Heart right ventricle (tissue), 16 donors: Measurements from ENCODE around the gene ADAMTS6. TPM values are rescaled to one million over a fixed set of nuclear protein-coding genes. Genes with fewer than 3 reads are reported as not detected.

Experiments used
- ATAC-seq, 8 donors: fragments of 200-7000 bp; cut with Tn5 transposase; one replicate each; pipeline ENCODE4 v1.9.1; 2020; ENCODE audit warnings: mild to moderate bottlenecking in 8 of 8, moderate library complexity in 8 of 8, moderate number of reproducible peaks in 1 of 8
- DNase-seq, 2 donors: peaks; one replicate each; pipeline ENCODE4 v3.0.0-alpha.2; 2020
- H3K27ac ChIP-seq, 10 donors: fragments of 200-600 bp; sonication (generic) in 2 of 10; one replicate each; pipeline versions ENCODE4 v1.5.0 to v1.8.0; 2020 to 2022; ENCODE audit warnings: mild to moderate bottlenecking in 3 of 10
- H3K27me3 ChIP-seq, 7 donors: fragments of 200-600 bp; one replicate each; pipeline ENCODE4 v1.8.0; 2021 to 2022; ENCODE audit warnings: mild to moderate bottlenecking in 2 of 7
- H3K36me3 ChIP-seq, 9 donors: fragments of 200-600 bp; sonication (generic) in 1 of 9; one replicate each; pipeline versions ENCODE4 v1.5.0 to v1.8.0; 2020 to 2022; ENCODE audit warnings: mild to moderate bottlenecking in 2 of 9
- H3K4me1 ChIP-seq, 9 donors: fragments of 200-600 bp; sonication (generic) in 1 of 9; one replicate each; pipeline versions ENCODE4 v1.5.0 to v1.8.0; 2020 to 2022; ENCODE audit warnings: mild to moderate bottlenecking in 4 of 9
- H3K4me3 ChIP-seq, 10 donors: fragments of 200-600 bp; sonication (generic) in 2 of 10; one replicate each; pipeline versions ENCODE4 v1.5.0 to v1.8.0; 2020 to 2022; ENCODE audit warnings: mild to moderate bottlenecking in 7 of 10, moderate library complexity in 2 of 10
- H3K9me3 ChIP-seq, 11 donors: fragments of 200-600 bp in 10 of 11; sonication (generic) in 2 of 11; one replicate each; pipeline versions ENCODE4 v1.5.0 to v1.8.0; 2013 to 2022; ENCODE audit warnings: mild to moderate bottlenecking in 2 of 11, control low read depth in 1 of 11, moderate library complexity in 1 of 11
- CTCF ChIP-seq, 9 donors: fragments of 200-600 bp; sonication (generic) in 2 of 9; IDR thresholded peaks; one replicate each; pipeline versions ENCODE4 v1.5.0 to v1.8.0; 2021 to 2022; ENCODE audit warnings: antibody characterized with exemption in 9 of 9, mild to moderate bottlenecking in 5 of 9, moderate library complexity in 1 of 9
- WGBS, 2 donors: extraction: QIAGEN DNeasy Blood & Tissue Kit; methylation state at CpG; one replicate each; pipeline ENCODE4 v1.1.7; 2013; ENCODE audit warnings: inconsistent platforms in 1 of 2; 5-methylcytosine and 5-hydroxymethylcytosine counted together
- intact Hi-C, 10 donors: fragments of 100-400 bp; cut with DNase I; formaldehyde crosslinking; loops; one replicate each; pipeline versions ENCODE4 v1.11.1 to v1.14.2; 2022
- polyA plus RNA-seq, 2 donors: library from polyadenylated mRNA; stranded (reverse); fragments of 200-250 nt; gene quantifications; one replicate each; pipeline ENCODE4 v1.2.3, GENCODE V29; 2013
- total RNA-seq, 10 donors: library from RNA; stranded (reverse); fragmentation: NEBNext Ultra II Directional in 3 of 10; extraction: Animal tissue kit (Norgen Biotek cat#: 25700) in 3 of 10; gene quantifications; one replicate each; pipeline versions ENCODE4 v1.2.1 to v1.2.4, GENCODE V29; 2021 to 2023
- donor health status: Arrhythmogenic right ventricular cardiomyopathy.
- donor health status: ischemic (EF 13 %, LVEDD 7.1; RV severe dilation, severe dysfunction).
- donor health status: healthy with polysubstance abuse.
- donor health status: DM: no; HTN: yes; CAD: no.
- donor health status: DM: no; HTN: no; CAD: no.
- donor health status: ischemic (EF 25% LVEDD 6.9; RV normal size, moderate dysfunction).
- donor health status: ischemic (EF 25% LVEDD 5.7; RV mildly dilated, moderate dysfunction).
- donor health status: healthy.
- donor health status: DM: yes; HTN: yes; CAD: no.
- donor health status: Ischemic cardiomyopathy.
- donor health status: ischemic (EF 35%, LVEDD 5.7; RV mildly dilated, moderate dysfunction).
- donor health status: nonischemic (EF 11% LVEDD 7.7; RV severe dilation, severe dysfunction).
- donor health status: DM: yes; HTN: yes; CAD: no.
- donor health status: PGD.
- donor health status: ischemic (EF 29% LVEDD 5.4; RV normal size, mild dysfunction).
- donor health status: nonischemic (EF 23%, LVEDD 6.1; RV moderate dilation, normal function).

Gene ADAMTS6
- total and polyA plus RNA-seq, 12 donors: 0.25 to 4.1 (median 2.1) TPM

- intact Hi-C loops: loop anchor here in 1 of 10 donors (10.0 kb wide), 1 partner anchor 65 kb away; no protein-coding TSS in a partner anchor
- Histone ChIP-seq H3K4me1 (no peaks in the 10 kb centered on the region), H3K9me3 (peaks cover 0 to 3% (median 0%) of the 10 kb centered on the region in 11 donors), H3K27ac (no peak overlapping the region), H3K27me3 (no peaks in the 10 kb centered on the region), H3K36me3 (no peaks in the 10 kb centered on the region), H3K4me3 (no peak overlapping the region)
- TF ChIP-seq CTCF (IDR thresholded peaks at IDR 0.05): no peak
- ATAC-seq (no peak), DNase-seq (no peak)
- WGBS, 2 donors: 89 to 94% methylated on average over 2 of the region's 2 CpGs
Measured at GRCh38 chr5:65279603-65280002, 202.1 kb downstream of the ADAMTS6 start.

GRCh38 chr5:65276178-65276890 lies 205.4 kb downstream of the ADAMTS6 start:
- H3K4me1 ChIP-seq: no peaks in the 10 kb centered on the region
- no peaks in the 10 kb centered on the region for H3K36me3 ChIP-seq
- DNase-seq (no peak), ATAC-seq (no peak)
- H3K27me3 ChIP-seq: no peaks in the 10 kb centered on the region
- no peak overlapping the region for H3K27ac ChIP-seq
- intact Hi-C loops: no loop called here
- TF ChIP-seq CTCF (IDR thresholded peaks at IDR 0.05): no peak
- WGBS, 2 donors: 80 to 82% methylated on average over 1 of the region's 1 CpG
- no peak overlapping the region for H3K4me3 ChIP-seq
- H3K9me3 ChIP-seq: peaks cover 0 to 3% (median 0%) of the 10 kb centered on the region in 11 donors

- H3K4me1 ChIP-seq: no peaks in the 10 kb centered on the region
- 83 to 90% methylated on average over 1 of the region's 1 CpG for WGBS, 2 donors
- TF ChIP-seq CTCF (IDR thresholded peaks at IDR 0.05): no peak
- H3K9me3 ChIP-seq: no peaks in the 10 kb centered on the region
- no peaks in the 10 kb centered on the region for H3K36me3 ChIP-seq
- DNase-seq (no peak), ATAC-seq (no peak)
- no peak overlapping the region for H3K4me3 ChIP-seq
- no peaks in the 10 kb centered on the region for H3K27me3 ChIP-seq
- no peak overlapping the region for H3K27ac ChIP-seq
- intact Hi-C loops: no loop called here
Measured at GRCh38 chr5:65271906-65272305, 209.8 kb downstream of the ADAMTS6 start.

GRCh38 chr5:65268525-65268924 lies 213.2 kb downstream of the ADAMTS6 start:
- intact Hi-C loops: no loop called here
- Histone ChIP-seq H3K36me3 (no peaks in the 10 kb centered on the region), H3K4me3 (no peak overlapping the region), H3K27me3 (no peaks in the 10 kb centered on the region), H3K27ac (no peak overlapping the region), H3K4me1 (no peaks in the 10 kb centered on the region), H3K9me3 (no peaks in the 10 kb centered on the region)
- no peak for TF ChIP-seq CTCF (IDR thresholded peaks at IDR 0.05)
- 78 to 79% methylated on average over 8 of the region's 8 CpGs for WGBS, 2 donors
- ATAC-seq (peak in 5 of 8 donors; percentile 17 to 65 (median 37)), DNase-seq (no peak)
